Measurements from ENCODE around the gene EIF2D.

GRCh38 chr1:206588492-206588891 is 23.8 kb downstream of the EIF2D start:
- TF ChIP-seq CTCF (conservative IDR thresholded peaks at IDR 0.05) (no peak), ZFX (IDR thresholded peaks at IDR 0.05) (no peak)

Measured in C4-2B (cell line).